SK-N-SH treated with all-trans-retinoic acid at 6 μM for 48 hours (cell line): ENCODE results near the gene HIF1A.

Experiments used
- BACH2 ChIP-seq: fragments of 250-450 bp; sonication (Bioruptor Pico); IDR thresholded peaks from 2 replicates; pipeline ENCODE4 v1.9.0; 2021; ENCODE audit warnings: mild to moderate bottlenecking, borderline replicate concordance
- PATZ1 ChIP-seq: fragments of 250-450 bp; sonication (Bioruptor Pico); IDR thresholded peaks from 2 replicates; pipeline ENCODE4 v1.8.0; 2020; ENCODE audit warnings: mild to moderate bottlenecking, moderate library complexity, borderline replicate concordance
- TCF4 ChIP-seq: fragments of 250-450 bp; sonication (Bioruptor Pico); IDR thresholded peaks from 2 replicates; pipeline ENCODE4 v1.8.0; 2021; ENCODE audit warnings: mild to moderate bottlenecking, moderate library complexity, borderline replicate concordance
- ZC3H10 ChIP-seq: fragments of 250-450 bp; sonication (Bioruptor Pico); IDR thresholded peaks from 2 replicates; pipeline ENCODE4 v1.5.1; 2021; ENCODE audit warnings: mild to moderate bottlenecking, moderate library complexity
- ZFP3 ChIP-seq: fragments of 250-450 bp; sonication (Bioruptor Pico); IDR thresholded peaks from 2 replicates; pipeline ENCODE4 v1.5.0; 2020; ENCODE audit warnings: mild to moderate bottlenecking, moderate library complexity
- ZNF8 ChIP-seq: fragments of 450-650 bp; formaldehyde crosslinking; IDR thresholded peaks from 2 replicates; pipeline ENCODE4 v1.5.0; 2020; ENCODE audit warnings: mild to moderate bottlenecking, moderate library complexity

DNA sequence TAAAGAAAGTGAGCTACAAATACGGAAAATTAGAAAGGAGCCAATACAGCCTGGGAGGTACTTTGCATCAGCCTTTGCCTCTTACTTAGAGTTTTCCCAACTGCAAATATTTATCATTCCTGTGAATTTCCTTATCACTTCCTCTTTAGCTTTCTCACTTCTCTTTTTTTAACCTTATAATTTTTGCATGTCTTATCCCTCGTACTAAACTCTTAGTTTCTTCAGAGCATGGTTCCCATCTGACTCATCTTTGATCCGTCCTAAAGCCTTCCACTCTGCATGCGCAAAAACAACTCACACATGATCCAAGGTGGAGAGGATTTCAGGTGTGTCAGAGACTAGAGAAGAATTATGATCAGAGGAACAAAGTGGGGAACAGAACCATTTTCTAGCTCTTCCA, 57.3 kb downstream of the HIF1A start:
- TF ChIP-seq ZNF8 (no peak), PATZ1 (CRISPR knock-in tag) (no peak), ZC3H10 (CRISPR knock-in tag) (no peak), ZFP3 (CRISPR knock-in tag) (no peak), BACH2 (no peak), TCF4 (CRISPR knock-in tag) (no peak)
